PC-3 (cell line): ENCODE data around the gene NUFIP1. TPM values are rescaled to one million over a fixed set of nuclear protein-coding genes. Genes with fewer than 3 reads are reported as not detected.

ENCODE experiments used
- ATAC-seq: fragments of 200-7000 bp; cut with Tn5 transposase; 2 replicates; pipeline ENCODE4 v1.9.1; 2020; ENCODE audit warnings: mild to moderate bottlenecking, moderate library complexity
- BruUV-seq: library from RNA; stranded (reverse); fragments of 400-500 nt; replicated peaks from 2 replicates; lab custom pipeline; 2021; lab: Mats Ljungman, UMichigan
- CTCF ChIA-PET: fragments of 300-600 bp; sonication (Branson Sonifier 250); formaldehyde crosslinking; loops from one replicate; lab custom pipeline; 2022; ENCODE audit warnings: antibody characterized with exemption; lab: Charles Lee
- POLR2A ChIA-PET: fragments of 300-600 bp; sonication (Branson Sonifier 250); formaldehyde crosslinking; loops from one replicate; lab custom pipeline; 2022; ENCODE audit warnings: antibody characterized with exemption; ENCODE audit not compliant: unreplicated experiment; lab: Charles Lee
- DNase-seq: peaks from one replicate; pipeline ENCODE4 v3.0.0-alpha.2; 2015
- H2AFZ ChIP-seq: fragments of 300-600 bp; sonication (generic); 2 replicates; pipeline ENCODE4 v1.6.0; 2016; ENCODE audit warnings: antibody characterized with exemption, low read length
- H3F3A ChIP-seq: fragments of 300-600 bp; sonication (generic); one replicate; pipeline ENCODE4 v1.6.0; 2017; ENCODE audit warnings: antibody characterized with exemption, low read length, control low read depth, mild to moderate bottlenecking; ENCODE audit not compliant: unreplicated experiment
- H3K27ac ChIP-seq: fragments of 300-600 bp; sonication (generic); 2 replicates; pipeline ENCODE4 v1.5.1; 2016; ENCODE audit warnings: mild to moderate bottlenecking, low read length
- H3K27me3 ChIP-seq: fragments of 300-600 bp; sonication (generic); 2 replicates; pipeline ENCODE4 v1.6.1; 2016; ENCODE audit warnings: low read length, mixed read lengths
- H3K36me3 ChIP-seq: fragments of 300-600 bp; sonication (generic); 2 replicates; pipeline ENCODE4 v1.6.1; 2016; ENCODE audit warnings: low read depth, mixed run types, low read length, mixed read lengths
- H3K4me1 ChIP-seq: fragments of 300-600 bp; sonication (generic); 2 replicates; pipeline ENCODE4 v1.5.1; 2016; ENCODE audit warnings: low read length; ENCODE audit not compliant: insufficient read depth
- H3K4me2 ChIP-seq: fragments of 300-600 bp; sonication (generic); 2 replicates; pipeline ENCODE4 v1.6.0; 2016; ENCODE audit warnings: low read length
- H3K4me3 ChIP-seq: fragments of 300-600 bp; sonication (generic); 2 replicates; pipeline ENCODE4 v1.5.1; 2016; ENCODE audit warnings: mild to moderate bottlenecking, low read length, mixed read lengths
- H3K79me2 ChIP-seq: fragments of 300-600 bp; sonication (generic); 2 replicates; pipeline ENCODE4 v1.6.1; 2017; ENCODE audit warnings: low read length, mixed read lengths
- H3K9ac ChIP-seq: fragments of 300-600 bp; sonication (generic); 2 replicates; pipeline ENCODE4 v1.6.0; 2016; ENCODE audit warnings: mild to moderate bottlenecking, low read length
- H3K9me2 ChIP-seq: fragments of 300-600 bp; sonication (generic); replicated peaks from 2 replicates; pipeline ENCODE4 v1.6.1; 2016; ENCODE audit warnings: mixed run types, low read length, mixed read lengths
- H3K9me3 ChIP-seq: fragments of 300-600 bp; sonication (generic); 2 replicates; pipeline ENCODE4 v1.6.1; 2016; ENCODE audit warnings: low read length, mixed read lengths
- H4K20me1 ChIP-seq: fragments of 300-600 bp; sonication (generic); 2 replicates; pipeline ENCODE4 v1.6.1; 2016; ENCODE audit warnings: low read length, mixed read lengths
- EZH2 ChIP-seq: fragments of 300-600 bp; sonication (generic); IDR thresholded peaks from one replicate; pipeline ENCODE4 v1.6.1; 2017; ENCODE audit warnings: antibody characterized with exemption, mild to moderate bottlenecking, low read length; ENCODE audit not compliant: unreplicated experiment
- EZH2phosphoT487 ChIP-seq: fragments of 300-600 bp; sonication (generic); IDR thresholded peaks from 2 replicates; pipeline ENCODE4 v1.6.1; 2018; ENCODE audit warnings: mild to moderate bottlenecking, antibody characterized with exemption, low read length, borderline replicate concordance
- intact Hi-C: fragments of 100-400 bp; cut with micrococcal nuclease; formaldehyde crosslinking; loops from 2 replicates; pipeline ENCODE4 v1.9.0; 2023
- total RNA-seq: library from RNA; depleted of rRNA; stranded (reverse); fragments of >200 nt; gene quantifications from 2 replicates; pipeline ENCODE4 v1.2.3, GENCODE V29; 2014
- TF ChIP-seq, protein P1 (sequence below): fragments of 300-600 bp; sonication (generic); conservative IDR thresholded peaks from 2 replicates; pipeline ENCODE4 v1.5.1; 2017; ENCODE audit warnings: antibody characterized with exemption, low read depth, mild to moderate bottlenecking, low read length

The NUFIP1 gene
- total RNA-seq, 1 experiment from 2014 or later = 4.0 TPM

DNA sequence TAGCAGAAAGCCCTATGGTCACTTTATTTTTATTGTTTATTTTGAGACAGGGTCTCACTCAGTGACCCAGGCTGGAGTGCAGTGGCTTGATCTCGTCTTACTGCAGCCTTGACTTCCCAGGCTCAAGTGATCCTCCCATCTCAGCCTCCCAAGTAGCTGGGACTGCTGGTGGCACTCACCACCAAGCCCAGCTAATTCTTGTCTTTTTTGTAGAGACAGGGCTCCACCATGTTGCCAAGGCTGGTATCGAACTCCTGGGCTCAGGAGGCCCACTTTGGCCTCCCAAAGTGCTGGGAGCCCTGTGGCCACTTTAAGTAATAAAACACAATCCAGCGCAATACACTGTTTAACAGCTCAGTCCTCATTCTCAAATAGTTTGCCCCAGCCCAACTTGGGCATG is 69.3 kb downstream of the NUFIP1 start:
- Histone ChIP-seq H3K27me3 (no peaks in the 10 kb centered on the region), H3K9ac (no peak overlapping the region), H3F3A (no peaks in the 10 kb centered on the region), H3K4me2 (no peak overlapping the region), H3K9me3 (no peaks in the 10 kb centered on the region), H3K9me2 (no peaks in the 10 kb centered on the region), H3K4me1 (peaks cover 28% of the 10 kb centered on the region), H3K36me3 (no peaks in the 10 kb centered on the region), H4K20me1 (no peaks in the 10 kb centered on the region), H3K79me2 (no peaks in the 10 kb centered on the region), H2AFZ (no peak overlapping the region), H3K4me3 (no peak overlapping the region), H3K27ac (0 out of 2 replicates have a peak overlapping the region, but pooled peaks have one; percentile 94)
- CTCF ChIA-PET = no interaction called here
- POLR2A ChIA-PET = no interaction called here
- TF ChIP-seq EZH2 (no peak), EZH2phosphoT487 (no peak)
- TF ChIP-seq, protein P1, sequence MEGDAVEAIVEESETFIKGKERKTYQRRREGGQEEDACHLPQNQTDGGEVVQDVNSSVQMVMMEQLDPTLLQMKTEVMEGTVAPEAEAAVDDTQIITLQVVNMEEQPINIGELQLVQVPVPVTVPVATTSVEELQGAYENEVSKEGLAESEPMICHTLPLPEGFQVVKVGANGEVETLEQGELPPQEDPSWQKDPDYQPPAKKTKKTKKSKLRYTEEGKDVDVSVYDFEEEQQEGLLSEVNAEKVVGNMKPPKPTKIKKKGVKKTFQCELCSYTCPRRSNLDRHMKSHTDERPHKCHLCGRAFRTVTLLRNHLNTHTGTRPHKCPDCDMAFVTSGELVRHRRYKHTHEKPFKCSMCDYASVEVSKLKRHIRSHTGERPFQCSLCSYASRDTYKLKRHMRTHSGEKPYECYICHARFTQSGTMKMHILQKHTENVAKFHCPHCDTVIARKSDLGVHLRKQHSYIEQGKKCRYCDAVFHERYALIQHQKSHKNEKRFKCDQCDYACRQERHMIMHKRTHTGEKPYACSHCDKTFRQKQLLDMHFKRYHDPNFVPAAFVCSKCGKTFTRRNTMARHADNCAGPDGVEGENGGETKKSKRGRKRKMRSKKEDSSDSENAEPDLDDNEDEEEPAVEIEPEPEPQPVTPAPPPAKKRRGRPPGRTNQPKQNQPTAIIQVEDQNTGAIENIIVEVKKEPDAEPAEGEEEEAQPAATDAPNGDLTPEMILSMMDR = no peak
- no TSS peak for BruUV-seq
- intact Hi-C loops = no loop called here
- no peak for ATAC-seq
- no peak for DNase-seq

DNA sequence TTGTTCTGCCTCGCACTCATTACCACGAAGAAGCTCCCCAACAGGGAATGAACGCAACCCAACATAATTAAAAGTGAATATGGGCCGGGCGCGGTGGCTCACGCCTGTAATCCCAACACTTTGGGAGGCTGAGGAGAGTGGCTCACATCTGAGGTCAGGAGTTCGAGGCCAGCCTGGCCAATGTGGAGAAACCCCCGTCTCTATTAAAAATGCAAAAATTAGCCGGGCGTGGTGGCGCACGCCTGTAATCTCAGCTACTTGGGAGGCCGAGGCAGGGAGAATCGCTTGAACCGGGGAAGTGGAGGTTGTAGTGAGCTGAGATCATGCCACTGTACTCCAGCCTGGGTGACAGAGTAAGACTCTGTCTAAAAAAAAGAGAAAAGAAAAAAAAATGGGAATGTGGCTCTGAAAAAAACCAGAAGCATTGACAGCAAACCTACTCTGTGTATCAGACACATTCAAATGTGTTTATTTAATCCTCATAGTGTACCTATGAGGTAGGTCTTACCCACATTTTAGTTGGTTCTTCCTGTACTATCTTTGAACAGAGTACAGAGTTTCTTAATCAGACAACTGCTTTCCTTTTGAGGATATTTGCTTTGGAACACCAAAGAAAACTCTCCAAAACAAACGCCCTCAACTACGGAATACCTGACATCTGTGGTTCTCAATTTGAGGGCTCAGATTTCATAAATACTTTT is 70.0 kb downstream of the NUFIP1 start:
- no TSS peak for BruUV-seq
- H3K9ac ChIP-seq = peak overlapping the region; percentile 84
- no peaks in the 10 kb centered on the region for H4K20me1 ChIP-seq
- H3K27ac ChIP-seq = peak overlapping the region; percentile 94
- DNase-seq (no peak), ATAC-seq (no peak)
- no peaks in the 10 kb centered on the region for H3K9me2 ChIP-seq
- no peak for TF ChIP-seq EZH2phosphoT487
- TF ChIP-seq, protein P1 = no peak
- TF ChIP-seq EZH2 = no peak
- peaks cover 28% of the 10 kb centered on the region for H3K4me1 ChIP-seq
- no peak overlapping the region for H2AFZ ChIP-seq
- intact Hi-C loops = loop anchor here (2.0 to 5.0 kb wide), 2 partner anchors 14 to 102 kb away; no protein-coding TSS in a partner anchor
- H3K4me2 ChIP-seq = peak overlapping the region; percentile 84
- H3K27me3 ChIP-seq = no peaks in the 10 kb centered on the region
- ChIA-PET POLR2A (interaction anchor here (0.5 to 0.9 kb wide), 3 partner anchors 14 to 35 kb away, joined by 3 to 7 read pairs (median 6); no protein-coding TSS in a partner anchor), CTCF (interaction anchor here (0.7 to 0.8 kb wide), 3 partner anchors 14 to 108 kb away, joined by 3 to 4 read pairs (median 3); no protein-coding TSS in a partner anchor)
- H3F3A ChIP-seq = no peaks in the 10 kb centered on the region
- H3K4me3 ChIP-seq = peak overlapping the region; percentile 71; the same call in 1 of the 2 replicates
- no peaks in the 10 kb centered on the region for H3K36me3 ChIP-seq
- H3K9me3 ChIP-seq = no peaks in the 10 kb centered on the region
- H3K79me2 ChIP-seq = no peaks in the 10 kb centered on the region
